B cell (primary cell): ENCODE data around the gene GLTP. TPM values are rescaled to one million over a fixed set of nuclear protein-coding genes. Genes with fewer than 3 reads are reported as not detected.
A peak's percentile ranks its signal among the peaks of the same experiment; 100 is the strongest.

Experiments used
- ATAC-seq: fragments of 200-7000 bp; cut with Tn5 transposase; one replicate; pipeline ENCODE4 v1.10.0; 2021; ENCODE audit warnings: low read depth, mild to moderate bottlenecking, moderate number of reproducible peaks, moderate library complexity
- CTCF ChIA-PET: fragments of 350-600 bp; sonication (Branson Sonifier 250); formaldehyde crosslinking; loops from one replicate; lab custom pipeline; 2021; ENCODE audit warnings: antibody characterized with exemption, inconsistent platforms; lab: Charles Lee
- POLR2A ChIA-PET: fragments of 350-600 bp; sonication (Branson Sonifier 250); formaldehyde crosslinking; loops from one replicate; lab custom pipeline; 2021; ENCODE audit warnings: antibody characterized with exemption; lab: Charles Lee
- DNase-seq: peaks from one replicate; pipeline ENCODE4 v3.0.0; 2013
- H2AFZ ChIP-seq: 2 replicates; pipeline ENCODE4 v1.6.1; 2012; ENCODE audit warnings: mild to moderate bottlenecking, low read depth, low read length; ENCODE audit not compliant: insufficient read depth, poor library complexity, severe bottlenecking
- H3K27ac ChIP-seq, 2 donors: 1 replicate in 1 of 2; 2 replicates in 1 of 2; pipeline ENCODE4 v1.5.1; 2012 to 2013; ENCODE audit warnings: low read length in 2 of 2, mild to moderate bottlenecking in 2 of 2, moderate library complexity in 1 of 2
- H3K27me3 ChIP-seq, 4 experiments: fragments of 200-600 bp in 1 of 4; sonication (generic) in 1 of 4; replicated peaks in 1 of 4; 1 replicate in 2 of 4; 2 replicates in 2 of 4; pipeline versions ENCODE4 v1.6.1 to v1.7.0; 2013 to 2016; ENCODE audit warnings: low read length in 3 of 4, mild to moderate bottlenecking in 2 of 4, mixed read lengths in 1 of 4, moderate library complexity in 1 of 4; ENCODE audit not compliant: insufficient read depth in 4 of 4, control insufficient read depth in 3 of 4; ENCODE audit errors: control extremely low read depth in 1 of 4
- H3K36me3 ChIP-seq, 2 experiments: replicated peaks in 1 of 2; 1 replicate in 1 of 2; 2 replicates in 1 of 2; pipeline versions ENCODE4 v1.6.1 to v1.7.1; 2013; ENCODE audit warnings: low read length in 1 of 2; ENCODE audit not compliant: insufficient read depth in 2 of 2, control insufficient read depth in 1 of 2; ENCODE audit errors: control extremely low read depth in 1 of 2, extremely low read depth in 1 of 2
- H3K4me1 ChIP-seq, 2 donors: fragments of 200-600 bp in 1 of 2; sonication (generic) in 1 of 2; 1 replicate in 1 of 2; 2 replicates in 1 of 2; pipeline versions ENCODE4 v1.5.1 to v1.6.1; 2013 to 2017; ENCODE audit warnings: low read length in 2 of 2; ENCODE audit not compliant: control insufficient read depth in 2 of 2, insufficient read depth in 2 of 2
- H3K4me2 ChIP-seq: replicated peaks from 2 replicates; pipeline ENCODE3; 2012; ENCODE audit warnings: mild to moderate bottlenecking, low read depth, low read length; ENCODE audit not compliant: poor library complexity, severe bottlenecking
- H3K4me3 ChIP-seq, 5 experiments: fragments of 200-600 bp in 1 of 5; sonication (generic) in 1 of 5; 1 replicate in 3 of 5; 2 replicates in 2 of 5; pipeline versions ENCODE4 v1.5.1 to v1.7.0; 2011 to 2016; ENCODE audit warnings: low read length in 4 of 5, mild to moderate bottlenecking in 4 of 5, low read depth in 2 of 5, control low read depth in 1 of 5, moderate library complexity in 1 of 5; ENCODE audit not compliant: insufficient read depth in 1 of 5; ENCODE audit errors: control extremely low read depth in 1 of 5, extremely low read depth in 1 of 5
- H3K79me2 ChIP-seq: fragments of 200-600 bp; sonication (generic); one replicate; pipeline ENCODE4 v1.6.0; 2016; ENCODE audit warnings: low read length; ENCODE audit not compliant: control insufficient read depth, insufficient read depth
- H3K9ac ChIP-seq: fragments of 200-600 bp; sonication (generic); 2 replicates; pipeline ENCODE4 v1.6.1; 2017; ENCODE audit warnings: mild to moderate bottlenecking, low read length, moderate library complexity
- H3K9me3 ChIP-seq, 3 donors: one replicate each; pipeline versions ENCODE4 v1.6.1 to v1.7.1; 2013; ENCODE audit warnings: low read length in 2 of 3; ENCODE audit not compliant: control insufficient read depth in 2 of 3, insufficient read depth in 1 of 3; ENCODE audit errors: control extremely low read depth in 1 of 3
- H4K20me1 ChIP-seq: 2 replicates; pipeline ENCODE4 v1.6.0; 2012; ENCODE audit warnings: mild to moderate bottlenecking, low read length; ENCODE audit not compliant: insufficient read depth, control insufficient read depth, poor library complexity, severe bottlenecking
- H3K27ac Mint-ChIP-seq: one replicate; pipeline ENCODE4 v1.8.0; 2021; ENCODE audit warnings: mixed read lengths
- H3K27me3 Mint-ChIP-seq: one replicate; pipeline ENCODE4 v1.8.0; 2021; ENCODE audit warnings: mixed read lengths
- H3K4me1 Mint-ChIP-seq: one replicate; pipeline ENCODE4 v1.8.0; 2021; ENCODE audit warnings: mixed read lengths
- H3K4me3 Mint-ChIP-seq: one replicate; pipeline ENCODE4 v1.8.0; 2021; ENCODE audit warnings: mixed read lengths
- H3K9me3 Mint-ChIP-seq: one replicate; pipeline ENCODE4 v1.8.0; 2022; ENCODE audit warnings: mixed read lengths; ENCODE audit not compliant: insufficient read depth
- CTCF ChIP-seq: fragments of 200-600 bp; IDR thresholded peaks from one replicate; pipeline ENCODE4 v1.8.0; 2022; ENCODE audit warnings: antibody characterized with exemption, mild to moderate bottlenecking
- EZH2 ChIP-seq: IDR thresholded peaks from 2 replicates; pipeline ENCODE4 v1.6.1; 2012; ENCODE audit warnings: borderline replicate concordance, low read depth, mild to moderate bottlenecking, moderate library complexity, low read length; ENCODE audit not compliant: insufficient read depth, poor library complexity, severe bottlenecking
- WGBS: methylation state at CpG from one replicate; pipeline ENCODE4 v1.1.5; 2013; ENCODE audit warnings: missing lambda C conversion rate; ENCODE audit not compliant: insufficient coverage; 5-methylcytosine and 5-hydroxymethylcytosine counted together
- intact Hi-C: fragments of 100-400 bp; cut with micrococcal nuclease; formaldehyde crosslinking; loops from one replicate; pipeline ENCODE4 v1.10.0; 2022
- polyA plus RNA-seq: library from polyadenylated mRNA; depleted of rRNA; stranded (reverse); fragments of >200 nt; gene quantifications from 2 replicates; pipeline ENCODE4 v1.2.3, GENCODE V29; 2012
- total RNA-seq, 2 donors: library from RNA; stranded (reverse); fragments of 120-200 nt in 1 of 2; gene quantifications; 1 replicate in 1 of 2; 2 replicates in 1 of 2; pipeline versions ENCODE4 v1.2.3 to v1.2.4, GENCODE V29; 2013 to 2022

GLTP gene
- total and polyA plus RNA-seq, 2 donors (not counting 1 experiment from before 2014, with no cell fraction given), result 18.7 to 24.9 TPM

- peaks cover 11% of the 10 kb centered on the region for H3K4me1 Mint-ChIP-seq
- Histone ChIP-seq H3K4me2 (no peak overlapping the region), H3K79me2 (peaks cover 3% of the 10 kb centered on the region), H3K4me1 (peaks cover 0 to 8% of the 10 kb centered on the region in 2 donors), H3K27ac (no peak overlapping the region), H3K4me3 (no peak overlapping the region), H3K27me3 (no peaks in the 10 kb centered on the region), H3K9ac (no peak overlapping the region), H4K20me1 (no peaks in the 10 kb centered on the region), H3K9me3 (no peaks in the 10 kb centered on the region), H2AFZ (no peak overlapping the region), H3K36me3 (peaks cover 12 to 44% of the 10 kb centered on the region in 2 experiments)
- no peaks in the 10 kb centered on the region for H3K9me3 Mint-ChIP-seq
- no peak overlapping the region for H3K4me3 Mint-ChIP-seq
- ChIA-PET POLR2A (no interaction called here), CTCF (interaction anchor here (0.7 to 6.2 kb wide), 7 partner anchors 12 to 122 kb away, joined by 3 to 39 read pairs (median 4); no protein-coding TSS in a partner anchor)
- DNase-seq, result no peak
- no peak for TF ChIP-seq CTCF
- TF ChIP-seq EZH2, result no peak
- no peak overlapping the region for H3K27ac Mint-ChIP-seq
- no peak for ATAC-seq
- intact Hi-C loops, result no loop called here
- 97% methylated on average over 8 of the region's 12 CpGs for WGBS
- no peaks in the 10 kb centered on the region for H3K27me3 Mint-ChIP-seq
Measured at GRCh38 chr12:109928058-109928656, 47.8 kb upstream of the GLTP start.

- no peaks in the 10 kb centered on the region for H4K20me1 ChIP-seq
- H3K27me3 Mint-ChIP-seq, result no peaks in the 10 kb centered on the region
- peak; percentile 48 for DNase-seq
- H3K79me2 ChIP-seq, result peaks cover 3% of the 10 kb centered on the region
- no peak overlapping the region for H2AFZ ChIP-seq
- ChIA-PET POLR2A (no interaction called here), CTCF (interaction anchor here (0.8 to 6.2 kb wide), 6 partner anchors 11 to 82 kb away, joined by 3 to 39 read pairs (median 4); no protein-coding TSS in a partner anchor)
- no peak overlapping the region for H3K27ac ChIP-seq
- peak overlapping the region; percentile 68 for H3K27ac Mint-ChIP-seq
- 75% methylated on average over 7 of the region's 8 CpGs for WGBS
- H3K9me3 Mint-ChIP-seq, result no peaks in the 10 kb centered on the region
- intact Hi-C loops, result no loop called here
- H3K4me1 ChIP-seq, result peaks cover 0 to 8% of the 10 kb centered on the region in 2 donors
- H3K9me3 ChIP-seq, result no peaks in the 10 kb centered on the region
- no peak overlapping the region for H3K9ac ChIP-seq
- H3K4me1 Mint-ChIP-seq, result peaks cover 12% of the 10 kb centered on the region
- no peak overlapping the region for H3K4me2 ChIP-seq
- H3K36me3 ChIP-seq, result peaks cover 12 to 39% of the 10 kb centered on the region in 2 experiments
- H3K4me3 ChIP-seq, result no peak overlapping the region
- no peak for ATAC-seq
- TF ChIP-seq CTCF (peak; percentile 57), EZH2 (no peak)
- H3K27me3 ChIP-seq, result no peaks in the 10 kb centered on the region
- H3K4me3 Mint-ChIP-seq, result no peak overlapping the region
Measured at GRCh38 chr12:109927622-109928021, 47.3 kb upstream of the GLTP start.
